COLO668 (cell line): ENCODE results near the gene VCAN.

Source experiments
- DNase-seq: peaks from one replicate; lab custom pipeline; 2025; ENCODE audit not compliant: unreplicated experiment; lab: John Stamatoyannopoulos, UW

Gene VCAN

DNA sequence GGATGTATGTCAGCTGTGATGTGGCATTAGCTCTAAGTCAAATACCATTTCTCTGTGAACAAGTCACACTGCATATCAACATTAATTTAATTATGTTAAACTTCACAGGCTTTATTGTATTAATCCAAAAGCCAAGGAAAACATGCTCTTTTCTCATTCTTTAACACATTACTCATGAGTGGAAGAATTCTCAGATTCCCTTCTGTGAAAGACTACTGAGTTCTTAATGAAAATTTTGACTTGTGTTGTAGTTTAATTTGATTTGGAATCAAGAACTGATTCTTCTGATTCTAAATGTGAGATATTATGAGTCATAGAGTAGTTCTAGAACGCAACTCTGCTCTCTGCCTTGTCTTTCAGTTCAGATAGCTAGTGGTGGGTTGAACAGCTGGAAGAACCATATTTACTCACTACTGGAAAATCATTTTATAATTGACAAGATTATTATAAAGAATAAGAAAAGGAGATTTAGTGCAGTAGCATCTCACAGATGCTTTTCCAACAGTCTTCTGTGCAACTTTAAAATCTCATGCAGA, 90.6 kb downstream of the VCAN start:
- DNase-seq: no peak

DNA sequence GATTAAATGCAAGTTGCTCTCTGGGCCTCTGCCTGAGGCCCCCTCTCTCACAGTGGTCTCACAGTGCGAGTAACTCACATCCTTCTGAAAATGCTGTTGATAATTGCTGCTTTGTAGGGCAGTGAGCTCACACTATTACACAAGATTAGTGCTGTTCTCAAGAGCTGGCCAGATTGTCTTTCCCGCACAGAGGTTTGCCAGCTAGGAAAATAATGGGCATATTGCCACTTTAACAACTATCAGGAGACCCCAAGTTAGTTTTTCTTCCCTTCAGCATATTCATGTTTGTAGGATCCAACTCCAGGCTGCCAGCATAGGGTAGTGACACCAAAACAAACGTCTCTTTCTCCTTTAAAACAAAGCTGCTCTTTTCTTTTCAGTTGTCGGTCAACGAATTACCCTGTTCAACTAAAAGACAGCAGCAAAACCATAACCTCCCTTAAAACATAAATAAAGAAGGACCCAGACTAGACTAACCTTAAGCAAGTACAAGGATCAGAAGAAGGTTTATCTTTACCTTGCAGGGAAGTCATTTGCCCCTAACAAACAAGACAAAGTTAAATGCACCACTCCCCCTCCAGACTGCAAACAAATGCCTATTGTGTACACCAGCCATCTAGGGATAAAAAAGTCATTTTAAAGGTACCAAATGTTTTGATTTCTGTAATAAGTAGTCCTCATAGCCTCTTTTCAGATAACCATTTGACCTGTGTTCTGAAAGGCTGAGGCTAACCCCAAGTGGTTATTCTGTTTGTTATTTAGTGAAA, 91.4 kb downstream of the VCAN start:
- DNase-seq: no peak

GRCh38 chr5:83563631-83564030, 92.1 kb downstream of the VCAN start:
- DNase-seq: no peak

GRCh38 chr5:83564069-83564749, 92.7 kb downstream of the VCAN start:
- DNase-seq: no peak

GRCh38 chr5:83567741-83568140, 96.2 kb downstream of the VCAN start:
- no peak for DNase-seq

- DNase-seq: no peak
Measured at GRCh38 chr5:83568186-83568585, 96.6 kb downstream of the VCAN start.

DNA sequence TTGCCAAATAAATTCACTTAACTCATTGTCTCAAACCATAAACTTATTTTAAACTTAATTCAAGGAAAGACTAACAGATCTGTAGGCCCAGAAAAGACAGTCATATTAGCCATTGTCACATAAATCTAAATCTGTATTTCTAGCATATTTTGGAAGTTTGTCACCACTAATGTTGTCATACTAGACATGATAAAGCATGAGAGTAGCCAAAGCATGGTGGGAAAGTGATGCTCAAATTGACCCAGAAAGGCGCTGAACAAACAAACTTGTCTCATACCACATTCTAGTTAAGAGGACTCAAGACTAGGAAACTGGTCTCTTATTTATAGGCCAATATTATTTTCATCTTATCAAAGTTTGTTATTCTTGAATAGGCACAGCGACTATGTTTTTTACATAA, 99.4 kb downstream of the VCAN start:
- no peak for DNase-seq

GRCh38 chr5:83572271-83572670, 100.7 kb downstream of the VCAN start:
- DNase-seq: no peak

- no peak for DNase-seq
Measured at GRCh38 chr5:83576341-83576740, 104.8 kb downstream of the VCAN start.

- peak; percentile 47 for DNase-seq
Measured at GRCh38 chr5:83577036-83577636, 105.6 kb downstream of the VCAN start.

DNA sequence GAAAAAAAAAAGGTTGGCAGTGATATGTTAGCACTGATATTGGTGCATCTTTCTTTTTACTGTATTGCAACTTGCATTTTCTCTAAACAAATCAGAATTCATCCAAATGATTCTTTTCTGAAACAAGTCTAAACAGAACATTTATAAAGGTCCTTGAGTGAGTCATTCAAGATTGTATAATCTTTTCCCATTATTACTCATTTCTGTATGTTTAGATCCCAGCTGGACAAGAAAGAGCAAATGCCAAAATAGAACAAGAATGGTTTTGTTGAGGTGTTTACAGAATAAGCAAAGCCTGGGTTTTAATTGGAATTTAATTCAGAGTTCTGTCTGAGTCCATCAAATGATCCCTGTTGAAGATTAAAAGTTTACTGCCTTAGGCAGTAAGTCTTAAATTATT, 112.3 kb downstream of the VCAN start:
- no peak for DNase-seq

DNA sequence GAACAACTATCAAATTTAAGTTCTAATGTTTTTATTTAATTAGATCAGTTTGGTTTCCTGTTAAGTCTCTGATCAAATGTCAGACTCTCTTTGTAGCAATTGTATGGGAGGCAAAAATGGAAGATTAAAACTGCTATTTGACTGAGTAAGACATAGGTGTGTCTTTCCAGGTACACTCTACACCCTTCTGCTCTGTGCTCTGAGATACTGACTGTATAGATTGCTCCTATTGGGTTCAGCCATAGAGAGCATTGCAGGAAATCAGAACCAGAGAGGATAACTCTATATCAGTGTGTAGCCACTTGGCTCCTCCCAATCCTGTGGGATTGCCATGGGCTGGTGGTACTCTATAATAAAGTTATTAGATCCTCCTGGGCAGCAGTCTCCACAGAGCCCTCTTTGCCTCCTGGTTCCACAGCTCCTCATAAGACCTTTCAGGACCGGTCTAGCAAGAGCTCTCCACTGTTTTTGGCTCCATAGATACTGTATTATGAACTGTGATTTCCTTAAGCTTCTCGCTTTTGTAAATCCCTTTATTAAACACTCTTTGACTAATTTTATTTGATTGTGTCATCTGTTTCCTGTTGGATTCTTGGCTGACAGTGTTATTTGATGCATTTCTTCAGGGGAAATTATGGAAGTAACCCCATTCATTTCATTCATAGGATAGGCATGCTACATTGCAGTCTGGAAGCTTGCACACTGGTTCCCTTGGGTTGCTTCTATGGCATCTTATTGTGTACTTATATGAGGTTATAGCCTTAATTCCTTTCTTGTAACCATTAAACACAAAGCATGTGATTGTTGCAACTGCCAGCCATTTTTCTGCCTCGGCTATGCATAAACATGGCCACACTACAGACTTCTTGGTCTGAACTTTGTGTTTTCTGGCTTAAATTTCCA, 115.6 kb downstream of the VCAN start:
- DNase-seq: no peak

DNA sequence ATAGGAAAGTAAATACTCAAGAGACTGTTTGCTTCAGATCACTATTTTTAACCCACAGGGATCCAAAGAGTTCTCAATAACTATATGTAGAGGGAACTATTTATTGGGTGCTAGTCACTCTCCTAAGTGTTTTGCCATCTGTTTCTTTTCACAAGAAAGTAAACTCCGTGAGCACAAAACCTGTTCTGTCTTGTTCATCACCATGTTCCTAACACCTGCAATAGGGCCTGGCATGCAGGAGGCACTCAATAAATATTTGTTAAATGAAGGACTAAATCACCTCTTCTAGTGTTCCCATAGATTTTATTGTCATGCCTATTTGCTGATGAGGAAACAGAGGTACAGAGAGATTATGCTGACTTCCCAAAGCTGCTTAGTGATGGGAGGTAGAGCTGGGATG, 118.2 kb downstream of the VCAN start:
- peak; percentile 34 for DNase-seq

GRCh38 chr5:83590966-83591365, 119.4 kb downstream of the VCAN start:
- DNase-seq: no peak

DNA sequence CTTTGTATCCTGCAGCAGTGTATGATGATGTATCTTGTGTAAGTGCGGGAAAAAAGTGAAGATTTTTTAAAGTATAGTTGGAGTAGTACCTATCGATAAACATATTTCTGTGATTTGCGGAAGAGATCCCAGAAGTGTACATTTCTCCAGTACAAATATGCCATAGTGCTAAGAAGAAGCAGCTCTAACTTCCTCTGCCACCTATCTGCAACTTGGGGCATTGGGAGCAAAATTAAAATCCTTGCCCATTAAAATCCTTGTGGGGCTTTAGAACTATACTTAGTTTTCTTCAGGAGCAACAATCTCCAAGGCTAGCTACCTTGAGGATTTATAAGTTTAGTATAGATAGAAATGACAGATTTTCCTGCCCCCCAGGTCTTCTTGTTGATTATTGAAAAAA, 123.7 kb downstream of the VCAN start:
- DNase-seq: no peak

GRCh38 chr5:83608122-83608521, 136.6 kb downstream of the VCAN start:
- peak; percentile 16 for DNase-seq

DNA sequence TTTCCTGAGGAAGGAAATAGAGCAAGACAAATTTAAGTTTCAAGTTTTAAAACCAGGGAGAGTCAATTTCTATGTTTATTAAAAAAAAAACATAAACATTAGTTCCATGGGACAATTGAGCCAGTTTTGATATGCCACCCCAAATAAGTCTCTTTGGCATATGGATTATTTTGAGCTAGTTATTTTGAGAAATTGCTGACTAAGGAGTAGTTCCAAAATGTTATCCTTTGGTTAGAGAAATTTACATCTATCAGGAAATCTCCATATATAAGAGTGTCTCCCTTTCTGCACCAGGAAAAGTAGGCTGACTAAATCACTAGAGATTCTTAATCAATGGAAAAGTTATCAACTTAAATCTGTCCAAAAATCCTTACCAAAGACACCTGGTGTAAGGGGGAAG, 143.3 kb downstream of the VCAN start:
- DNase-seq: no peak

GRCh38 chr5:83628360-83628759, 156.8 kb downstream of the VCAN start:
- no peak for DNase-seq
